AG09309 (cell line): ENCODE measurements around the gene CLPSL2.

Experiments
- DNase-seq: peaks from one replicate; pipeline ENCODE4 v3.0.0-alpha.2; 2010; ENCODE audit warnings: low read depth
- H3K4me3 ChIP-seq: 2 replicates; pipeline ENCODE4 v1.5.1; 2011; ENCODE audit warnings: mild to moderate bottlenecking, low read depth, low read length, moderate library complexity; ENCODE audit not compliant: control insufficient read depth
- TF ChIP-seq, protein P1 (sequence below): IDR thresholded peaks from 2 replicates; pipeline ENCODE4 v1.5.1; 2011; ENCODE audit warnings: mild to moderate bottlenecking, low read depth, low read length, inconsistent platforms; ENCODE audit not compliant: insufficient read depth, control insufficient read depth; ENCODE audit errors: missing control alignments

Gene CLPSL2

DNA sequence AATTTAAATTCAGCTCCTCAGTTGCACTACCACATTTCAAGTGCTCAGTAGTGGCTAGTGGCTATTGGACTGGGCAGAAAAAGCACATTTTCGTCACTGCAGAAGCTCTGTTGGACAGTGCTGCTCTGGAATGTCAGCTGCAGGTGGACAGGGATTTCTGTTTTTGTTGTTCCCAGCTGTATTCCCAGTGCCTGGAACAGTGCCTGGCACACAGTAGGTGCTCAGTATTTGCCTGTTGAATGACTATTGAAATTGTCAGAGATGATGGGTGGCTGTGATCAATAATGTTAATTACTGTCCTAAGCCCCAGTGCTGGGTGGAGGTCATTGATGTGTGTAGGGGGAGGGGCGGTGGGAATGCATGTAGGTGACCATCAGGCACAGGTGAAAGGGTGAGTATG lies 9.9 kb downstream of the CLPSL2 start:
- TF ChIP-seq, protein P1, sequence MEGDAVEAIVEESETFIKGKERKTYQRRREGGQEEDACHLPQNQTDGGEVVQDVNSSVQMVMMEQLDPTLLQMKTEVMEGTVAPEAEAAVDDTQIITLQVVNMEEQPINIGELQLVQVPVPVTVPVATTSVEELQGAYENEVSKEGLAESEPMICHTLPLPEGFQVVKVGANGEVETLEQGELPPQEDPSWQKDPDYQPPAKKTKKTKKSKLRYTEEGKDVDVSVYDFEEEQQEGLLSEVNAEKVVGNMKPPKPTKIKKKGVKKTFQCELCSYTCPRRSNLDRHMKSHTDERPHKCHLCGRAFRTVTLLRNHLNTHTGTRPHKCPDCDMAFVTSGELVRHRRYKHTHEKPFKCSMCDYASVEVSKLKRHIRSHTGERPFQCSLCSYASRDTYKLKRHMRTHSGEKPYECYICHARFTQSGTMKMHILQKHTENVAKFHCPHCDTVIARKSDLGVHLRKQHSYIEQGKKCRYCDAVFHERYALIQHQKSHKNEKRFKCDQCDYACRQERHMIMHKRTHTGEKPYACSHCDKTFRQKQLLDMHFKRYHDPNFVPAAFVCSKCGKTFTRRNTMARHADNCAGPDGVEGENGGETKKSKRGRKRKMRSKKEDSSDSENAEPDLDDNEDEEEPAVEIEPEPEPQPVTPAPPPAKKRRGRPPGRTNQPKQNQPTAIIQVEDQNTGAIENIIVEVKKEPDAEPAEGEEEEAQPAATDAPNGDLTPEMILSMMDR: no peak
- no peak for DNase-seq
- no peak overlapping the region for H3K4me3 ChIP-seq

GRCh38 chr6:35786810-35787209 lies 10.4 kb downstream of the CLPSL2 start:
- no peak overlapping the region for H3K4me3 ChIP-seq
- TF ChIP-seq, protein P1: no peak
- DNase-seq: no peak

DNA sequence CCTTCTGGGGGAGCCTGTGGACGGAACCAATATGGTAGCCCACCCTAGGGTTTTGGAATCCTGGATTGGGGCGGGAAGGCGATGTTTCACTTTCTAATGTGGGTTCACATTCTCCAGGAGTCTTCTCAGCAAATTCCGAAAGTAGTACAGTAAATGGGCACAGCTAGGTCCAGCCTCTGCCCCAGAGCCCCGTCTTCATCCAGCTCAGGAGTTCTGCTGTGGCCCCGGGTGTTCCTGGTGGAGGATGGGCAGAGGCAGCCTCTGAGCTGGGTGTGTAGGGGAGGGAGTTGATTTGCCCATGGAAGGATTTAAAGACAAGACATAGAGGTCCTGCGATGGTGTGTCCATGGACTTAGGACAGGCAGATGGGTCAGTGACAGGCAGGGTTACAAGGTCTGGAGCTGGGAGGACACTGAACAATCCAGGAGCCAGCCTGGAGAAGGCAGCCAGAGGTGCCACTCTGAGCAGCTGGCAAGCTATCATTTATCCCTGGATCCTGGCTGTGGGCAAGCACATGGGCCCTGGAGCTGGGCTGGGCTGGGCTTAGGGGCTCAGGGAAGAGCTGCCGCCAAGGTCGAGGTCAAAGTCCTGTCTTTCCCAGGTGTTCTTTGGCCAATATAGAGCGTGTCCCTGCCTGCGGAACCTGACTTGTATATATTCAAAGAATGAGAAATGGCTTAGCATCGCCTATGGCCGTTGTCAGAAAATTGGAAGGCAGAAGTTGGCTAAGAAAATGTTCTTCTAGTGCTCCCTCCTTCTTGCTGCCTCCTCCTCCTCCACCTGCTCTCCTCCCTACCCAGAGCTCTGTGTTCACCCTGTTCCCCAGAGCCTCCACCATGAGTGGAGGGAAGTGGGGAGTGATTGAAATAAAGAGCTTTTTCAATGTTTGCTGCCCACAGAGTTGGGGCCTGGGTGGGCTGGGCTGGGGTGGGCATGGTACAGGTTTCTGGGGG lies 11.1 kb downstream of the CLPSL2 start:
- TF ChIP-seq, protein P1: no peak
- DNase-seq: no peak
- no peak overlapping the region for H3K4me3 ChIP-seq

GRCh38 chr6:35788423-35788982 lies 12.1 kb downstream of the CLPSL2 start:
- TF ChIP-seq, protein P1: no peak
- DNase-seq: no peak
- H3K4me3 ChIP-seq: no peak overlapping the region

DNA sequence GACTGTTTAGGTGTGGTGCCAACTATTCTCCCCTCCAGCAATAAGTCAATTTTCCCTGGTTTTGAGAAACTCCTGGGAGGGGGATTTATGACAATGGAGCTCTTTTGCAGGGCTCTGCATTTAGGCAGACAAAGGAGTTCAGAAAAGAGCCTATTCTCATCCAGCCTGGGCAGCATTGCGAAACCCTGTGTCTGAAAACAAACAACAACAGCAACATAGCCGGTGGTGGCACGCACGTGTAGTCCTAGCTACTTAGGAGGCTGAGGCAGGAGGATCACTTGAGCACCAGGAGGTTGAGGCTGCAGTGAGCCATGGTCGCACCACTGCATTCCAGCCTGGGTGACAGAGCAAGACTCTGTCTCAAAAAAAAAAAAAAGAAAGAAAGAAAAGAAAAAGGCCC lies 14.3 kb downstream of the CLPSL2 start:
- H3K4me3 ChIP-seq: no peak overlapping the region
- DNase-seq: no peak
- TF ChIP-seq, protein P1: no peak

- H3K4me3 ChIP-seq: no peak overlapping the region
- TF ChIP-seq, protein P1: no peak
- no peak for DNase-seq
Measured at GRCh38 chr6:35794536-35795452, 18.4 kb downstream of the CLPSL2 start.
